ENCODE measurements around the gene PPFIBP2. TPM values are rescaled to one million over a fixed set of nuclear protein-coding genes. Genes with fewer than 3 reads are reported as not detected.

PPFIBP2 gene
- total and polyA plus RNA-seq, 10 of the 15 experiments (the other 5 are each of a cell fraction or from before 2014, with no cell fraction given) = 17.3 to 56.3 (median 39.2) TPM

DNA sequence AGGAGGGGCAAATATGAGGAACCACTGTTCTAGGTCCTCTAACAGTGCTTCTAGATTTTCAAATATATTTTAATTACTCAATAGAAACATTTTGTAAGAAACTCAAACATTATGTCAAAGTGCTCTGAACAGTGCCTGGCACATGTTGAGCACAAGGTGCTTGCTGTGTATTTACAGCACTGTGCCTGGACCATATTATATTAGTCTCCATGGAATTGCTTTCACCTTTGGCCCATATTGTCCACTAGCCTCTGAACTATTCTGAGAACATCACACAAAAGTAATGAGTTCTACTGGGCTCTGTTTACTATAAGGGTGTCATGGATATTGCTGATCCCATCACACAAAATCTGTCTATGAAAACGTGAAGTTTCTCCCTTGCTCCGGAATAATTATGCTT lies 76.7 kb downstream of the PPFIBP2 start:
- H3K27me3 ChIP-seq (replicated peaks in 1 of 2; ENCODE audit: control insufficient read depth in 2 of 2, insufficient read depth in 2 of 2, low read length in 1 of 2) = no peaks in the 10 kb centered on the region
- 91% methylated on average over 2 of the region's 2 CpGs for WGBS (ENCODE audit: insufficient coverage, insufficient replicate concordance, low lambda C conversion rate, missing lambda C conversion rate)
- H3K9me3 ChIP-seq (replicated peaks; ENCODE audit: control insufficient read depth, insufficient read depth, low read length) = no peaks in the 10 kb centered on the region
- no peak for FAIRE-seq
- H3K4me1 ChIP-seq (ENCODE audit: control insufficient read depth, insufficient read depth, low read length) = peaks cover 15% of the 10 kb centered on the region
- TF ChIP-seq CEBPB (IDR thresholded peaks at IDR 0.05; ENCODE audit: borderline replicate concordance in 1 of 2, low read depth in 2 of 2, low read length in 2 of 2) = no peak
- TF ChIP-seq SUPT20H (IDR thresholded peaks at IDR 0.05; ENCODE audit: borderline replicate concordance, control insufficient read depth, low read depth, low read length) = no peak
- TF ChIP-seq CHD2 (IDR thresholded peaks at IDR 0.05; ENCODE audit: borderline replicate concordance, low read depth, low read length) = no peak
- no peak for TF ChIP-seq WRNIP1 (IDR thresholded peaks at IDR 0.05; ENCODE audit: borderline replicate concordance, low read depth, low read length)
- TF ChIP-seq HDAC6 (IDR thresholded peaks at IDR 0.05; ENCODE audit: unreplicated experiment) = no peak
- TF ChIP-seq SMAD1 (IDR thresholded peaks at IDR 0.05; ENCODE audit: low read depth, partially characterized antibody) = no peak
- no peak for TF ChIP-seq RFX5 (IDR thresholded peaks at IDR 0.05; ENCODE audit: low read depth, low read length)
- TF ChIP-seq MYB (IDR thresholded peaks at IDR 0.05; ENCODE audit: borderline replicate concordance, low read depth, low read length) = no peak
- TF ChIP-seq KDM1A (IDR thresholded peaks at IDR 0.05; ENCODE audit: borderline replicate concordance) = no peak
- TF ChIP-seq CHD4 (IDR thresholded peaks at IDR 0.05) = no peak
- TF ChIP-seq SP1 (IDR thresholded peaks at IDR 0.05; ENCODE audit: low read depth, low read length) = no peak
- no peak for TF ChIP-seq SMAD5 (IDR thresholded peaks at IDR 0.05; ENCODE audit: low read depth)
- TF ChIP-seq HSF1 (IDR thresholded peaks at IDR 0.05; ENCODE audit: low read depth, low read length) = no peak
- TF ChIP-seq, protein P1, sequence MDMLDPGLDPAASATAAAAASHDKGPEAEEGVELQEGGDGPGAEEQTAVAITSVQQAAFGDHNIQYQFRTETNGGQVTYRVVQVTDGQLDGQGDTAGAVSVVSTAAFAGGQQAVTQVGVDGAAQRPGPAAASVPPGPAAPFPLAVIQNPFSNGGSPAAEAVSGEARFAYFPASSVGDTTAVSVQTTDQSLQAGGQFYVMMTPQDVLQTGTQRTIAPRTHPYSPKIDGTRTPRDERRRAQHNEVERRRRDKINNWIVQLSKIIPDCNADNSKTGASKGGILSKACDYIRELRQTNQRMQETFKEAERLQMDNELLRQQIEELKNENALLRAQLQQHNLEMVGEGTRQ (IDR thresholded peaks at IDR 0.05; ENCODE audit: borderline replicate concordance, low read depth, low read length) = no peak
- TF ChIP-seq JUND (IDR thresholded peaks at IDR 0.05; ENCODE audit: low read depth, low read length) = no peak
- no peak for TF ChIP-seq TCF7 (IDR thresholded peaks at IDR 0.05; ENCODE audit: borderline replicate concordance)
- no peak overlapping the region for H3K4me2 ChIP-seq (ENCODE audit: control insufficient read depth, insufficient read depth)
- ChIA-PET POLR2A (no interaction called here), CTCF (no interaction called here), RAD21 (ENCODE audit: unreplicated experiment) (no interaction called here), SMC1A (ENCODE audit: uncharacterized antibody, unreplicated experiment) (no interaction called here)
- peaks cover 3% of the 10 kb centered on the region; the same call in 1 of the 2 replicates for H3K79me2 ChIP-seq (ENCODE audit: control insufficient read depth, insufficient read depth, low read length)
- no peak overlapping the region for H3K9ac ChIP-seq (ENCODE audit: control insufficient read depth, insufficient read depth, low read length)
- no peak for DNase-seq (ENCODE audit: low read depth, low spot score)
- H3K27ac ChIP-seq (ENCODE audit: control insufficient read depth, insufficient read depth) = no peak overlapping the region
- BruUV-seq (replicated peaks) = no TSS peak
- H2AFZ ChIP-seq (ENCODE audit: control insufficient read depth, low read depth, low read length) = no peak overlapping the region
- H3K4me3 ChIP-seq = no peak overlapping the region
- in situ Hi-C loops (cut with MboI) = no loop called here
- no peaks in the 10 kb centered on the region for H4K20me1 ChIP-seq (ENCODE audit: control insufficient read depth, insufficient read depth)
- intact Hi-C loops (cut with micrococcal nuclease; ENCODE audit: unreplicated experiment) = no loop called here
- peaks cover 0 to 8% of the 10 kb centered on the region in 2 experiments; a peak in 2 of 4 replicates for H3K36me3 ChIP-seq (ENCODE audit: control insufficient read depth in 2 of 2, insufficient read depth in 2 of 2, low read length in 1 of 2)
- no peak for ATAC-seq

Measured in GM12878 (cell line).